HEK293 (cell line): ENCODE measurements around the gene TSC22D1.

Experiments
- CTCF ChIA-PET: fragments of 350-600 bp; formaldehyde crosslinking; extraction: SDS; loops from one replicate; lab custom pipeline; 2021; ENCODE audit warnings: antibody characterized with exemption; lab: Yijun Ruan, JAX
- POLR2A ChIA-PET: fragments of 300-600 bp; formaldehyde crosslinking; extraction: SDS; loops from one replicate; lab custom pipeline; 2020; ENCODE audit warnings: antibody characterized with exemption, inconsistent platforms; lab: Yijun Ruan, JAX
- H3K27ac ChIP-seq: fragments of 200-500 bp; sonication (Bioruptor generic); 2 replicates; pipeline ENCODE4 v1.5.1; 2014; ENCODE audit warnings: low read depth, low read length, control low read depth, inconsistent platforms; ENCODE audit errors: extremely low read depth
- H3K36me3 ChIP-seq, 2 experiments: fragments of 200-500 bp in 1 of 2; sonication (Bioruptor generic) in 1 of 2; 1 replicate in 1 of 2; 2 replicates in 1 of 2; pipeline ENCODE4 v1.5.1; 2014 to 2017; ENCODE audit warnings: inconsistent platforms in 2 of 2, low read length in 2 of 2; ENCODE audit not compliant: control insufficient read depth in 2 of 2, insufficient read depth in 1 of 2
- H3K4me1 ChIP-seq: fragments of 200-500 bp; sonication (Bioruptor generic); 2 replicates; pipeline ENCODE4 v1.5.1; 2014; ENCODE audit warnings: mild to moderate bottlenecking, low read length, inconsistent platforms; ENCODE audit not compliant: control insufficient read depth, insufficient read depth
- H3K4me3 ChIP-seq: 2 replicates; pipeline ENCODE4 v1.5.1; 2011; ENCODE audit warnings: low read depth, mild to moderate bottlenecking, control low read depth, low read length, moderate library complexity
- H3K9me3 ChIP-seq: fragments of 200-500 bp; sonication (Bioruptor generic); 2 replicates; pipeline ENCODE4 v1.5.1; 2014; ENCODE audit warnings: low read depth, low read length, inconsistent platforms; ENCODE audit not compliant: control insufficient read depth, insufficient read depth
- GLIS1 ChIP-seq: fragments of 450-650 bp; formaldehyde crosslinking; IDR thresholded peaks from 2 replicates; pipeline ENCODE4 v1.5.1; 2016; ENCODE audit warnings: missing biosample characterization, missing genetic modification characterization
- HOXC10 ChIP-seq: sonication (generic); formaldehyde crosslinking; IDR thresholded peaks from 2 replicates; pipeline ENCODE4 v1.8.1; 2023; ENCODE audit warnings: mild to moderate bottlenecking, missing genetic modification reagents
- OSR2 ChIP-seq: fragments of 450-650 bp; formaldehyde crosslinking; IDR thresholded peaks from 2 replicates; pipeline ENCODE4 v1.5.1; 2016; ENCODE audit warnings: missing biosample characterization, missing genetic modification characterization
- REPIN1 ChIP-seq: fragments of 450-650 bp; formaldehyde crosslinking; IDR thresholded peaks from 2 replicates; pipeline ENCODE4 v1.5.1; 2017; ENCODE audit warnings: missing biosample characterization, missing genetic modification characterization, low read depth
- ZBTB10 ChIP-seq: fragments of 450-650 bp; formaldehyde crosslinking; IDR thresholded peaks from 2 replicates; pipeline ENCODE4 v1.5.1; 2016; ENCODE audit warnings: missing biosample characterization, missing genetic modification characterization
- ZFP37 ChIP-seq: fragments of 450-650 bp; formaldehyde crosslinking; IDR thresholded peaks from 2 replicates; pipeline ENCODE4 v1.5.1; 2016; ENCODE audit warnings: missing biosample characterization, missing genetic modification characterization
- ZIC2 ChIP-seq: fragments of 450-650 bp; formaldehyde crosslinking; IDR thresholded peaks from 2 replicates; pipeline ENCODE4 v1.5.1; 2016; ENCODE audit warnings: missing biosample characterization, missing genetic modification characterization
- ZNF10 ChIP-seq: fragments of 450-650 bp; formaldehyde crosslinking; IDR thresholded peaks from 2 replicates; pipeline ENCODE4 v1.5.1; 2017; ENCODE audit warnings: missing biosample characterization, missing genetic modification characterization
- ZNF121 ChIP-seq: fragments of 450-650 bp; formaldehyde crosslinking; IDR thresholded peaks from 2 replicates; pipeline ENCODE4 v1.5.1; 2016; ENCODE audit warnings: missing biosample characterization, missing genetic modification characterization
- ZNF18 ChIP-seq: fragments of 450-650 bp; formaldehyde crosslinking; IDR thresholded peaks from 2 replicates; pipeline ENCODE4 v1.5.1; 2016; ENCODE audit warnings: missing biosample characterization, missing genetic modification characterization
- ZNF292 ChIP-seq: fragments of 450-650 bp; formaldehyde crosslinking; IDR thresholded peaks from 2 replicates; pipeline ENCODE4 v1.5.1; 2016; ENCODE audit warnings: low read depth, missing biosample characterization, missing genetic modification characterization, borderline replicate concordance
- ZNF426 ChIP-seq: fragments of 450-650 bp; formaldehyde crosslinking; IDR thresholded peaks from 2 replicates; pipeline ENCODE4 v1.5.1; 2017; ENCODE audit warnings: missing biosample characterization, missing genetic modification characterization, mild to moderate bottlenecking, inconsistent platforms, moderate library complexity
- ZNF433 ChIP-seq: fragments of 450-650 bp; formaldehyde crosslinking; IDR thresholded peaks from 2 replicates; pipeline ENCODE4 v1.5.1; 2016; ENCODE audit warnings: missing biosample characterization, missing genetic modification characterization, low read depth
- ZNF488 ChIP-seq: fragments of 450-650 bp; formaldehyde crosslinking; IDR thresholded peaks from 2 replicates; pipeline ENCODE4 v1.5.1; 2016; ENCODE audit warnings: missing biosample characterization, missing genetic modification characterization
- ZNF514 ChIP-seq: fragments of 450-650 bp; formaldehyde crosslinking; IDR thresholded peaks from 2 replicates; pipeline ENCODE4 v1.5.1; 2016; ENCODE audit warnings: missing biosample characterization, missing genetic modification characterization
- ZNF626 ChIP-seq: fragments of 450-650 bp; sonication (Bioruptor Pico); formaldehyde crosslinking; IDR thresholded peaks from 2 replicates; pipeline ENCODE4 v1.5.1; 2018; ENCODE audit warnings: missing biosample characterization, missing genetic modification characterization, inconsistent platforms
- ZNF645 ChIP-seq: fragments of 450-650 bp; formaldehyde crosslinking; IDR thresholded peaks from 2 replicates; pipeline ENCODE4; 2016; ENCODE audit warnings: missing biosample characterization, missing genetic modification characterization
- ZNF654 ChIP-seq: fragments of 450-650 bp; formaldehyde crosslinking; IDR thresholded peaks from 2 replicates; pipeline ENCODE4 v1.5.1; 2016; ENCODE audit warnings: low read depth, missing biosample characterization, missing genetic modification characterization
- ZNF692 ChIP-seq: fragments of 450-650 bp; formaldehyde crosslinking; IDR thresholded peaks from 2 replicates; pipeline ENCODE4 v1.5.1; 2016; ENCODE audit warnings: missing biosample characterization, missing genetic modification characterization
- ZNF785 ChIP-seq: fragments of 450-650 bp; formaldehyde crosslinking; IDR thresholded peaks from 2 replicates; pipeline ENCODE4 v1.5.1; 2016; ENCODE audit warnings: missing biosample characterization, missing genetic modification characterization
- ZSCAN23 ChIP-seq: fragments of 450-650 bp; formaldehyde crosslinking; IDR thresholded peaks from 2 replicates; pipeline ENCODE4 v1.5.1; 2016; ENCODE audit warnings: missing biosample characterization, missing genetic modification characterization
- ZSCAN30 ChIP-seq: fragments of 450-650 bp; IDR thresholded peaks from 2 replicates; pipeline ENCODE4 v1.5.1; 2018; ENCODE audit warnings: missing biosample characterization, mild to moderate bottlenecking, missing genetic modification characterization, moderate library complexity

Gene TSC22D1

GRCh38 chr13:44409595-44409994, 166.5 kb downstream of the TSC22D1 start:
- Histone ChIP-seq H3K4me3 (no peak overlapping the region), H3K27ac (no peak overlapping the region), H3K4me1 (peaks cover 1% of the 10 kb centered on the region; the same call in 1 of the 2 replicates), H3K36me3 (no peaks in the 10 kb centered on the region), H3K9me3 (no peaks in the 10 kb centered on the region)
- ChIA-PET CTCF (no interaction called here), POLR2A (no interaction called here)
- TF ChIP-seq ZFP37 (tag by site-specific recombination): no peak
- TF ChIP-seq ZIC2 (tag by site-specific recombination): peak; percentile 99
- no peak for TF ChIP-seq ZNF18 (tag by site-specific recombination)
- no peak for TF ChIP-seq ZSCAN23 (tag by site-specific recombination)

- TF ChIP-seq ZNF10 (tag by site-specific recombination): no peak
- no peak for TF ChIP-seq ZNF433
- TF ChIP-seq OSR2 (tag by site-specific recombination): no peak
- no peak for TF ChIP-seq ZNF514
- no peak for TF ChIP-seq REPIN1 (tag by site-specific recombination)
- TF ChIP-seq HOXC10 (CRISPR knock-in tag): no peak
- no peak for TF ChIP-seq ZNF785 (tag by site-specific recombination)
- TF ChIP-seq ZNF488 (tag by site-specific recombination): no peak
- no peak for TF ChIP-seq ZNF645 (tag by site-specific recombination)
- TF ChIP-seq ZNF292 (tag by site-specific recombination): no peak
- TF ChIP-seq, all 188 proteins: peak for 0
- ChIA-PET CTCF (interaction anchor here (0.7 kb wide), 1 partner anchor 355 kb away, joined by 4 read pairs; no protein-coding TSS in a partner anchor), POLR2A (no interaction called here)
- Histone ChIP-seq H3K36me3 (no peaks in the 10 kb centered on the region), H3K4me3 (no peak overlapping the region), H3K9me3 (no peaks in the 10 kb centered on the region), H3K27ac (no peak overlapping the region), H3K4me1 (peaks cover 10% of the 10 kb centered on the region)
Observed at GRCh38 chr13:44407891-44408290, 168.2 kb downstream of the TSC22D1 start.

- Histone ChIP-seq H3K36me3 (no peaks in the 10 kb centered on the region), H3K4me1 (peaks cover 10% of the 10 kb centered on the region), H3K27ac (no peak overlapping the region), H3K9me3 (no peaks in the 10 kb centered on the region), H3K4me3 (no peak overlapping the region)
- POLR2A ChIA-PET: no interaction called here
- CTCF ChIA-PET: no interaction called here
- TF ChIP-seq ZNF426 (tag by site-specific recombination): no peak
- no peak for TF ChIP-seq ZNF433
- TF ChIP-seq ZNF645 (tag by site-specific recombination): no peak
- no peak for TF ChIP-seq ZBTB10
- TF ChIP-seq GLIS1 (tag by site-specific recombination): no peak
- no peak for TF ChIP-seq ZNF692 (tag by site-specific recombination)
- no peak for TF ChIP-seq OSR2 (tag by site-specific recombination)
- TF ChIP-seq ZSCAN30 (tag by site-specific recombination): no peak
- TF ChIP-seq ZFP37 (tag by site-specific recombination): no peak
- TF ChIP-seq ZNF121 (tag by site-specific recombination): no peak
- no peak for TF ChIP-seq ZNF626
- no peak for TF ChIP-seq ZNF654
Observed at GRCh38 chr13:44407379-44407778, 168.8 kb downstream of the TSC22D1 start.
